Panc1 (cell line): ENCODE results near the gene DMRT3. TPM values are rescaled to one million over a fixed set of nuclear protein-coding genes. Genes with fewer than 3 reads are reported as not detected.

ENCODE experiments used
- ATAC-seq: fragments of 200-7000 bp; cut with Tn5 transposase; 2 replicates; pipeline ENCODE4 v1.9.1; 2020; ENCODE audit warnings: mild to moderate bottlenecking, moderate library complexity
- BruUV-seq: library from RNA; stranded (reverse); fragments of 400-500 nt; replicated peaks from 2 replicates; lab custom pipeline; 2021; lab: Mats Ljungman, UMichigan
- CTCF ChIA-PET: fragments of 300-600 bp; sonication (Branson Sonifier 250); formaldehyde crosslinking; loops from one replicate; lab custom pipeline; 2022; ENCODE audit warnings: antibody characterized with exemption; lab: Charles Lee
- POLR2A ChIA-PET: fragments of 300-600 bp; sonication (Branson Sonifier 250); formaldehyde crosslinking; loops from one replicate; lab custom pipeline; 2022; ENCODE audit warnings: antibody characterized with exemption; lab: Charles Lee
- DNase-seq: peaks from one replicate; pipeline ENCODE4 v3.0.0-alpha.2; 2010; ENCODE audit warnings: low read depth, low spot score
- H3K27ac ChIP-seq: 2 replicates; pipeline ENCODE4 v1.5.1; 2011; ENCODE audit warnings: mild to moderate bottlenecking, low read length, inconsistent platforms
- H3K27me3 ChIP-seq: fragments of 200-500 bp; sonication (Bioruptor generic); 2 replicates; pipeline ENCODE4 v1.6.0; 2014; ENCODE audit warnings: low read length, inconsistent platforms; ENCODE audit not compliant: control insufficient read depth, insufficient read depth
- H3K36me3 ChIP-seq: fragments of 200-500 bp; sonication (Bioruptor generic); 2 replicates; pipeline ENCODE4 v1.5.1; 2014; ENCODE audit warnings: inconsistent platforms, mild to moderate bottlenecking, low read length, moderate library complexity; ENCODE audit not compliant: control insufficient read depth, insufficient read depth
- H3K4me1 ChIP-seq: 2 replicates; pipeline ENCODE4 v1.5.1; 2011; ENCODE audit warnings: inconsistent platforms, mild to moderate bottlenecking, low read length, moderate library complexity; ENCODE audit not compliant: control insufficient read depth, insufficient read depth
- H3K4me3 ChIP-seq, 2 experiments: 2 replicates each; pipeline ENCODE4 v1.5.1; 2011 to 2012; ENCODE audit warnings: low read depth in 2 of 2, low read length in 2 of 2, mild to moderate bottlenecking in 2 of 2, inconsistent platforms in 1 of 2, moderate library complexity in 1 of 2
- H3K9me3 ChIP-seq: fragments of 200-500 bp; sonication (Bioruptor generic); 2 replicates; pipeline ENCODE4 v1.5.1; 2014; ENCODE audit warnings: low read depth, mild to moderate bottlenecking, inconsistent platforms, low read length, moderate library complexity; ENCODE audit not compliant: control insufficient read depth, insufficient read depth
- CTCF ChIP-seq: fragments of 450-650 bp; IDR thresholded peaks from 2 replicates; pipeline ENCODE4 v1.5.1; 2017; ENCODE audit warnings: mild to moderate bottlenecking
- POLR2AphosphoS5 ChIP-seq: IDR thresholded peaks from 2 replicates; pipeline ENCODE4 v1.6.1; 2012; ENCODE audit warnings: mild to moderate bottlenecking, low read depth, low read length, moderate library complexity
- SIN3A ChIP-seq: IDR thresholded peaks from 2 replicates; pipeline ENCODE4 v1.6.1; 2012; ENCODE audit warnings: low read depth, mild to moderate bottlenecking, low read length, moderate library complexity, borderline replicate concordance; ENCODE audit not compliant: insufficient read depth
- TCF7L2 ChIP-seq: IDR thresholded peaks from 2 replicates; pipeline ENCODE4 v1.6.1; 2011; ENCODE audit warnings: mild to moderate bottlenecking, low read depth, low read length, inconsistent platforms
- in situ Hi-C: cut with HindIII; loops from 2 replicates; pipeline ENCODE4 v1.10.0; 2016; ENCODE audit warnings: low sequenced_read_pairs, low pct_unique_long_range_greater_than_20kb
- intact Hi-C: fragments of 100-400 bp; cut with micrococcal nuclease; formaldehyde crosslinking; loops from one replicate; pipeline ENCODE4 v1.10.0; 2022; ENCODE audit not compliant: unreplicated experiment
- total RNA-seq: library from RNA; stranded (reverse); gene quantifications from one replicate; pipeline ENCODE4 v1.2.1, GENCODE V29; 2021; ENCODE audit not compliant: unreplicated experiment
- TF ChIP-seq, protein P1 (sequence below), 2 experiments: IDR thresholded peaks; 2 replicates each; pipeline ENCODE4 v1.6.1; 2011 to 2012; ENCODE audit warnings: low read depth in 2 of 2, control low read depth in 1 of 2, low read length in 1 of 2, mild to moderate bottlenecking in 1 of 2, moderate library complexity in 1 of 2; ENCODE audit not compliant: insufficient read depth in 1 of 2

Gene DMRT3
- total RNA-seq, 1 experiment from 2014 or later, result not detected

DNA sequence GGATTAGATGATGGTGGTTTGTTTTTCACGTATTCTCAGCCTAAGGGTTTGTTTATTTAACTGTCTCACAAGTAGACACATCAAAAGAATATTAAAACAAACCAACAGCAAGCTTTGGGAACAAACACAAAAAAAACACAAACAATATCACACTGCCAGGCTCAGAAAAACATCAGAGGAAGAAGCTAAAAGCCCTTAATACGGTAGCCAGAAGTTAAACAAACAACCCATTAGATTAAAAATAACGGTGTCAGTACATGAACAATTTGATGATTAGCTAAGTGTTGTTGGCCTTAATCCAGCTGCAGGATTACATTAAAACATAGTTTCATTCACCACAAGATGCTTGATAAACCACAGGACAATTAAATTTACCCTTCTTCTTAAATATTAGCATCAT is 57.8 kb downstream of the DMRT3 start:
- DNase-seq (no peak), ATAC-seq (no peak)
- intact Hi-C loops (no loop called here), in situ Hi-C loops (no loop called here)
- Histone ChIP-seq H3K4me1 (no peaks in the 10 kb centered on the region), H3K9me3 (no peaks in the 10 kb centered on the region), H3K4me3 (no peak overlapping the region), H3K27ac (no peak overlapping the region), H3K27me3 (no peaks in the 10 kb centered on the region), H3K36me3 (no peaks in the 10 kb centered on the region)
- TF ChIP-seq POLR2AphosphoS5 (no peak), SIN3A (no peak), CTCF (no peak), TCF7L2 (no peak)
- TF ChIP-seq, protein P1, sequence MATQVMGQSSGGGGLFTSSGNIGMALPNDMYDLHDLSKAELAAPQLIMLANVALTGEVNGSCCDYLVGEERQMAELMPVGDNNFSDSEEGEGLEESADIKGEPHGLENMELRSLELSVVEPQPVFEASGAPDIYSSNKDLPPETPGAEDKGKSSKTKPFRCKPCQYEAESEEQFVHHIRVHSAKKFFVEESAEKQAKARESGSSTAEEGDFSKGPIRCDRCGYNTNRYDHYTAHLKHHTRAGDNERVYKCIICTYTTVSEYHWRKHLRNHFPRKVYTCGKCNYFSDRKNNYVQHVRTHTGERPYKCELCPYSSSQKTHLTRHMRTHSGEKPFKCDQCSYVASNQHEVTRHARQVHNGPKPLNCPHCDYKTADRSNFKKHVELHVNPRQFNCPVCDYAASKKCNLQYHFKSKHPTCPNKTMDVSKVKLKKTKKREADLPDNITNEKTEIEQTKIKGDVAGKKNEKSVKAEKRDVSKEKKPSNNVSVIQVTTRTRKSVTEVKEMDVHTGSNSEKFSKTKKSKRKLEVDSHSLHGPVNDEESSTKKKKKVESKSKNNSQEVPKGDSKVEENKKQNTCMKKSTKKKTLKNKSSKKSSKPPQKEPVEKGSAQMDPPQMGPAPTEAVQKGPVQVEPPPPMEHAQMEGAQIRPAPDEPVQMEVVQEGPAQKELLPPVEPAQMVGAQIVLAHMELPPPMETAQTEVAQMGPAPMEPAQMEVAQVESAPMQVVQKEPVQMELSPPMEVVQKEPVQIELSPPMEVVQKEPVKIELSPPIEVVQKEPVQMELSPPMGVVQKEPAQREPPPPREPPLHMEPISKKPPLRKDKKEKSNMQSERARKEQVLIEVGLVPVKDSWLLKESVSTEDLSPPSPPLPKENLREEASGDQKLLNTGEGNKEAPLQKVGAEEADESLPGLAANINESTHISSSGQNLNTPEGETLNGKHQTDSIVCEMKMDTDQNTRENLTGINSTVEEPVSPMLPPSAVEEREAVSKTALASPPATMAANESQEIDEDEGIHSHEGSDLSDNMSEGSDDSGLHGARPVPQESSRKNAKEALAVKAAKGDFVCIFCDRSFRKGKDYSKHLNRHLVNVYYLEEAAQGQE (IDR thresholded peaks at IDR 0.05; ENCODE audit: insufficient read depth in 1 of 2, low read depth in 2 of 2, low read length in 1 of 2), result no peak
- ChIA-PET POLR2A (no interaction called here), CTCF (no interaction called here)
- no TSS peak for BruUV-seq

DNA sequence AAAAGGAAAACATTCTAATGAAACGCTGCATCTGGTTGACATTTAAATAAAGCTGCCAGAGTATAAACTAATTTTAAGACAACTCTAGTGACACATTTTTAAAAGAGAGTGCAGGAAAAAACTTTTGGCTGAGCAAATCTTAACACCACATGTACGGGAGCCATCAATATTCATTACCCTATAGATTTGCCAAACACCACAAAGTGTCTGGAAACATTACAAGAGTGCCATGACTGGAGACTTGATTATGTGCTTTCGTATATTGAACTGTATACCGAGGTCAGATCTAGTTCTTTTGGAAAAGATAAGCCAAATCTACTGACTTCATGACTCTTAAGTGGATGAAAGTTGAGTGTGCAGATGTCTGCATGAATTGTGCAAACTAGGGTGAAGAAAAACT is 63.1 kb downstream of the DMRT3 start:
- BruUV-seq, result no TSS peak
- in situ Hi-C loops, result no loop called here
- TF ChIP-seq TCF7L2 (no peak), SIN3A (no peak), CTCF (no peak), POLR2AphosphoS5 (no peak)
- TF ChIP-seq, protein P1 (IDR thresholded peaks at IDR 0.05; ENCODE audit: insufficient read depth in 1 of 2, low read depth in 2 of 2, low read length in 1 of 2), result no peak
- ATAC-seq (no peak), DNase-seq (no peak)
- H3K36me3 ChIP-seq, result no peaks in the 10 kb centered on the region
- H3K4me1 ChIP-seq, result no peaks in the 10 kb centered on the region
- no peaks in the 10 kb centered on the region for H3K9me3 ChIP-seq
- intact Hi-C loops, result no loop called here
- no peaks in the 10 kb centered on the region for H3K27me3 ChIP-seq
- no peak overlapping the region for H3K4me3 ChIP-seq
- ChIA-PET POLR2A (no interaction called here), CTCF (no interaction called here)
- H3K27ac ChIP-seq, result no peak overlapping the region

Other genes starting within 250 kb of the DMRT3 start
- not detected for gene DMRT1, start 135.0 kb upstream of the DMRT3 start, total RNA-seq
- gene DMRT2, start 73.7 kb downstream of the DMRT3 start, total RNA-seq, result not detected